Measurements from ENCODE around the gene MORN5. TPM values are rescaled to one million over a fixed set of nuclear protein-coding genes. Genes with fewer than 3 reads are reported as not detected.

MORN5 gene
- total and polyA plus RNA-seq, 9 of the 15 experiments (the other 6 are each of a cell fraction or from before 2014, with no cell fraction given): not detected

DNA sequence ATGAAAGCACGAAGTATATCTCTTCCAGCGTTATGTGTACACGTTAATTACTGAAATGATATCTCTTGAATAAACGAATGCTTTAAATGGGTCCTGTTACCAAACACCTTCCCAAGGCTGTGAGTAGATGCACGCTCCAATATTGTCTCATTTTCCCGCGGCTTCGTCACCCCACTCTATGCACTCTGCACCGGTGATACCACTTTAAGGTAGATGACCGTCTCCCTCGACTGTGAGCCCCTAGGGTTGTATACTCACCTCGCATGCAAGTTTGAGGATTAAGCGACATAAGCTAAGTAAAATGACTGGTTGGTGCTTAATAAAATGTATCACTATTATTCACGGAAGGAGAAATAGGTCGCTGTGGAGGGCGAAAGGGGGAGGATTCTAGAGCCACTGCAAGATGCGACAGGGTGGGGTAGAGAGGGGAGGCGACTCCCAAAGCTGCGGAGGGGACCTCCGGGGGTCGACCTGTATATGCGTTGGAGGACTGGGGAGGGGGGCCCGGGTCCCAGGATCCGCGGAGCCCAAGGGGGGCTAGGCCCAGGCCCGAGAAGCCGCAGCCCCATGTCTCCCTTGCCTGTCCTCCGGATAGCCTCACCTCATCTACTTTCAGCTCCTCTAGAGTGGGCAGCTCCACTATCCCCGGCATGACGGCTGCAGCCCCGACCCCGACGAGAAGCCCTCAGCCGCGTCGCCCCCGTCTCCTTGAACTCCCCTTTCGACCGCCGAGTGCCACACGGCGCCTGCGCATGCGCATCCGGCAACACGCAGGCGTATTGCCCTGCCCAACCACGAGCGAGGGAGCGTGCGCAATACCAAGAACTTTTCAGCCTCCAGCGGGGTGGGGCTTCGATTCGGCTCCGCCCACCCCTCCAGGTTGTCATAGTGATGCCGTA is at the start of gene MORN5, which contains the start of gene NDUFA8 (continued):
- TF ChIP-seq, protein P1, sequence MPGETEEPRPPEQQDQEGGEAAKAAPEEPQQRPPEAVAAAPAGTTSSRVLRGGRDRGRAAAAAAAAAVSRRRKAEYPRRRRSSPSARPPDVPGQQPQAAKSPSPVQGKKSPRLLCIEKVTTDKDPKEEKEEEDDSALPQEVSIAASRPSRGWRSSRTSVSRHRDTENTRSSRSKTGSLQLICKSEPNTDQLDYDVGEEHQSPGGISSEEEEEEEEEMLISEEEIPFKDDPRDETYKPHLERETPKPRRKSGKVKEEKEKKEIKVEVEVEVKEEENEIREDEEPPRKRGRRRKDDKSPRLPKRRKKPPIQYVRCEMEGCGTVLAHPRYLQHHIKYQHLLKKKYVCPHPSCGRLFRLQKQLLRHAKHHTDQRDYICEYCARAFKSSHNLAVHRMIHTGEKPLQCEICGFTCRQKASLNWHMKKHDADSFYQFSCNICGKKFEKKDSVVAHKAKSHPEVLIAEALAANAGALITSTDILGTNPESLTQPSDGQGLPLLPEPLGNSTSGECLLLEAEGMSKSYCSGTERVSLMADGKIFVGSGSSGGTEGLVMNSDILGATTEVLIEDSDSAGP (CRISPR knock-in tag; IDR thresholded peaks at IDR 0.05): peak; percentile 62
- TF ChIP-seq RBM25 (IDR thresholded peaks at IDR 0.05; ENCODE audit: low read depth, low read length, severe bottlenecking) (no peak), TAF1 (IDR thresholded peaks at IDR 0.05; ENCODE audit: control insufficient read depth, extremely low read depth, insufficient read depth, low read length, severe bottlenecking) (peak; percentile 77), FOXK2 (conservative IDR thresholded peaks at IDR 0.05 in 1 of 2, IDR thresholded peaks at IDR 0.05 in 1 of 2; ENCODE audit: low read depth in 2 of 2) (peak; percentile 86 to 87), CXXC5 (CRISPR knock-in tag; IDR thresholded peaks at IDR 0.05) (peak; percentile 37), XRCC3 (IDR thresholded peaks at IDR 0.05) (0 out of 2 replicates have a peak, but pooled peaks have one; percentile 18), DPF2 (IDR thresholded peaks at IDR 0.05) (peak; percentile 28; the same call in 1 of the 2 replicates), TAF7 (tag; IDR thresholded peaks at IDR 0.05) (0 out of 2 replicates have a peak, but pooled peaks have one; percentile 38), KDM5B (IDR thresholded peaks at IDR 0.05; ENCODE audit: insufficient replicate concordance, low read depth, low read length) (peak; percentile 82), CBFB (CRISPR knock-in tag; IDR thresholded peaks at IDR 0.05) (0 out of 2 replicates have a peak, but pooled peaks have one; percentile 12), ZBTB17 (CRISPR knock-in tag; IDR thresholded peaks at IDR 0.05) (0 out of 2 replicates have a peak, but pooled peaks have one; percentile 23), ZBED1 (IDR thresholded peaks at IDR 0.05) (0 out of 2 replicates have a peak, but pooled peaks have one; percentile 24), ETV5 (CRISPR knock-in tag; IDR thresholded peaks at IDR 0.05; ENCODE audit: low read depth) (no peak)
- TF ChIP-seq, protein P2, sequence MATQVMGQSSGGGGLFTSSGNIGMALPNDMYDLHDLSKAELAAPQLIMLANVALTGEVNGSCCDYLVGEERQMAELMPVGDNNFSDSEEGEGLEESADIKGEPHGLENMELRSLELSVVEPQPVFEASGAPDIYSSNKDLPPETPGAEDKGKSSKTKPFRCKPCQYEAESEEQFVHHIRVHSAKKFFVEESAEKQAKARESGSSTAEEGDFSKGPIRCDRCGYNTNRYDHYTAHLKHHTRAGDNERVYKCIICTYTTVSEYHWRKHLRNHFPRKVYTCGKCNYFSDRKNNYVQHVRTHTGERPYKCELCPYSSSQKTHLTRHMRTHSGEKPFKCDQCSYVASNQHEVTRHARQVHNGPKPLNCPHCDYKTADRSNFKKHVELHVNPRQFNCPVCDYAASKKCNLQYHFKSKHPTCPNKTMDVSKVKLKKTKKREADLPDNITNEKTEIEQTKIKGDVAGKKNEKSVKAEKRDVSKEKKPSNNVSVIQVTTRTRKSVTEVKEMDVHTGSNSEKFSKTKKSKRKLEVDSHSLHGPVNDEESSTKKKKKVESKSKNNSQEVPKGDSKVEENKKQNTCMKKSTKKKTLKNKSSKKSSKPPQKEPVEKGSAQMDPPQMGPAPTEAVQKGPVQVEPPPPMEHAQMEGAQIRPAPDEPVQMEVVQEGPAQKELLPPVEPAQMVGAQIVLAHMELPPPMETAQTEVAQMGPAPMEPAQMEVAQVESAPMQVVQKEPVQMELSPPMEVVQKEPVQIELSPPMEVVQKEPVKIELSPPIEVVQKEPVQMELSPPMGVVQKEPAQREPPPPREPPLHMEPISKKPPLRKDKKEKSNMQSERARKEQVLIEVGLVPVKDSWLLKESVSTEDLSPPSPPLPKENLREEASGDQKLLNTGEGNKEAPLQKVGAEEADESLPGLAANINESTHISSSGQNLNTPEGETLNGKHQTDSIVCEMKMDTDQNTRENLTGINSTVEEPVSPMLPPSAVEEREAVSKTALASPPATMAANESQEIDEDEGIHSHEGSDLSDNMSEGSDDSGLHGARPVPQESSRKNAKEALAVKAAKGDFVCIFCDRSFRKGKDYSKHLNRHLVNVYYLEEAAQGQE (IDR thresholded peaks at IDR 0.05; ENCODE audit: borderline replicate concordance): no peak
- TF ChIP-seq, protein P2 (CRISPR knock-in tag; IDR thresholded peaks at IDR 0.05; ENCODE audit: low read depth): 0 out of 2 replicates have a peak, but pooled peaks have one; percentile 27
- TF ChIP-seq, protein P3, sequence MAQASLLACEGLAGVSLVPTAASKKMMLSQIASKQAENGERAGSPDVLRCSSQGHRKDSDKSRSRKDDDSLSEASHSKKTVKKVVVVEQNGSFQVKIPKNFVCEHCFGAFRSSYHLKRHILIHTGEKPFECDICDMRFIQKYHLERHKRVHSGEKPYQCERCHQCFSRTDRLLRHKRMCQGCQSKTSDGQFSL (CRISPR knock-in tag; IDR thresholded peaks at IDR 0.05): no peak
- TF ChIP-seq, protein P3 (tag; IDR thresholded peaks at IDR 0.05): no peak

Measured in K562 (cell line).